Left ventricle myocardium inferior (tissue), 1 donor: ENCODE results near the gene PHKB. TPM values are rescaled to one million over a fixed set of nuclear protein-coding genes. Genes with fewer than 3 reads are reported as not detected.

Experiments
- DNase-seq: peaks from one replicate; pipeline ENCODE4 v3.0.0-alpha.2; 2020
- H3K27ac ChIP-seq: fragments of 200-600 bp; replicated peaks from 2 replicates; pipeline ENCODE4 v1.8.0; 2021
- H3K27me3 ChIP-seq: fragments of 200-600 bp; 2 replicates; pipeline ENCODE4 v1.8.0; 2021; ENCODE audit warnings: low read depth
- H3K36me3 ChIP-seq: fragments of 200-600 bp; 2 replicates; pipeline ENCODE4 v1.8.0; 2021
- H3K4me1 ChIP-seq: fragments of 200-600 bp; 2 replicates; pipeline ENCODE4 v1.8.0; 2021
- H3K4me3 ChIP-seq: fragments of 200-600 bp; 2 replicates; pipeline ENCODE4 v1.8.0; 2021; ENCODE audit warnings: mild to moderate bottlenecking, moderate library complexity
- H3K9me3 ChIP-seq: fragments of 200-600 bp; replicated peaks from 2 replicates; pipeline ENCODE4 v1.8.0; 2021
- CTCF ChIP-seq: fragments of 200-600 bp; IDR thresholded peaks from 2 replicates; pipeline ENCODE4 v1.8.0; 2021; ENCODE audit warnings: antibody characterized with exemption, mild to moderate bottlenecking, borderline replicate concordance
- intact Hi-C: fragments of 100-400 bp; cut with micrococcal nuclease; formaldehyde crosslinking; loops from one replicate; pipeline ENCODE4 v1.11.0; 2022
- total RNA-seq: library from RNA; stranded (reverse); fragmentation: NEBNext Ultra II Directional; extraction: Animal tissue kit (Norgen Biotek cat#: 25700); gene quantifications from one replicate; pipeline ENCODE4 v1.2.1, GENCODE V29; 2021
- donor health status: DM: no; HTN: yes; CAD: no; lungs with severe emphysema.

The PHKB gene
- total RNA-seq, 1 donor from 2014 or later, result 63.2 TPM

DNA sequence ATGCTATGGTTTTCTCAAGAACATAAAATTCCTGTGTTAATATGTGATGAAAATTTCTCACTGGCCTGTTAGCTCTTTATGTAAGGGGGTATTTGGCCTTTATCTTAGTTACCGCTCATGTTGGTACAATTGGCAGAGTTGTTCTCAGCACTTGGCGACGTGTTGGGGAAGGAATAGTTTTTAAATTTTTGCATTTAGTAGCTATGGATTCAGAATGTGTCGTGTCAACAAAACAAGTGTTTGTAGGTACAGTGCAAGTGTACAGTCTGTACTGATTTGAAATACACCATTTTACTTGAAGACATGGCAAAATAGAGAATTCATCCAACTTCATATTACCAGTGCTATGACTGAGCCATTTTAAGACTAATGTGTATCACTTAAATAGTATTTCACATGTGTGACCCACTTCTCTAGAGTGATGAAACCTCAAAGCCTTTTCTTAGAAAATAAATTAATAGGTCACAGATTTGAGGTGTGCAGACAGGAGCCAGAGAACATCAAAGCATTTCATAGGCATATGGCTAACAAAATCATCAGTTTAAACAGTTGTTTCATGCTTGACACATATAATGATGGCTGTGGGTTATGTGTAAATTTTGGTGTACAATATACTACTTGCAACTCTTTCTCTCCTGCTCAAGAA is 150.8 kb downstream of the PHKB start:
- Histone ChIP-seq H3K27ac (no peak overlapping the region), H3K4me3 (no peak overlapping the region), H3K9me3 (peaks cover 3% of the 10 kb centered on the region), H3K4me1 (peaks cover 32% of the 10 kb centered on the region), H3K36me3 (peaks cover 43% of the 10 kb centered on the region), H3K27me3 (no peaks in the 10 kb centered on the region)
- no peak for TF ChIP-seq CTCF
- intact Hi-C loops, result no loop called here
- no peak for DNase-seq

GRCh38 chr16:47612711-47613110 is 151.6 kb downstream of the PHKB start:
- Histone ChIP-seq H3K4me1 (peaks cover 37% of the 10 kb centered on the region), H3K36me3 (peaks cover 36% of the 10 kb centered on the region), H3K27me3 (no peaks in the 10 kb centered on the region), H3K9me3 (peaks cover 1% of the 10 kb centered on the region), H3K27ac (no peak overlapping the region), H3K4me3 (no peak overlapping the region)
- intact Hi-C loops, result no loop called here
- DNase-seq, result no peak
- TF ChIP-seq CTCF, result no peak

- H3K27me3 ChIP-seq, result no peaks in the 10 kb centered on the region
- DNase-seq, result no peak
- H3K36me3 ChIP-seq, result peaks cover 30% of the 10 kb centered on the region
- H3K27ac ChIP-seq, result no peak overlapping the region
- H3K4me3 ChIP-seq, result no peak overlapping the region
- H3K9me3 ChIP-seq, result no peaks in the 10 kb centered on the region
- H3K4me1 ChIP-seq, result peaks cover 43% of the 10 kb centered on the region
- no peak for TF ChIP-seq CTCF
- intact Hi-C loops, result no loop called here
Observed at GRCh38 chr16:47613251-47613650, 152.1 kb downstream of the PHKB start.

- intact Hi-C loops, result no loop called here
- H3K9me3 ChIP-seq, result no peaks in the 10 kb centered on the region
- DNase-seq, result no peak
- H3K27ac ChIP-seq, result no peak overlapping the region
- H3K4me3 ChIP-seq, result no peak overlapping the region
- H3K36me3 ChIP-seq, result peaks cover 8% of the 10 kb centered on the region
- H3K27me3 ChIP-seq, result no peaks in the 10 kb centered on the region
- TF ChIP-seq CTCF, result no peak
- H3K4me1 ChIP-seq, result peaks cover 34% of the 10 kb centered on the region
Observed at GRCh38 chr16:47617732-47618131, 156.6 kb downstream of the PHKB start.

GRCh38 chr16:47622451-47623176 is 161.5 kb downstream of the PHKB start:
- no peaks in the 10 kb centered on the region for H3K36me3 ChIP-seq
- H3K27me3 ChIP-seq, result no peaks in the 10 kb centered on the region
- intact Hi-C loops, result no loop called here
- H3K4me3 ChIP-seq, result no peak overlapping the region
- no peak overlapping the region for H3K27ac ChIP-seq
- peaks cover 20% of the 10 kb centered on the region for H3K4me1 ChIP-seq
- TF ChIP-seq CTCF, result no peak
- no peak for DNase-seq
- no peaks in the 10 kb centered on the region for H3K9me3 ChIP-seq
